Stimulated activated CD8-positive, alpha-beta memory T cell treated with anti-CD3 and anti-CD28 coated beads, Interleukin-4, amount 100 ng/mL, for 4 hours (primary cell): ENCODE results near the gene PHACTR3.

ENCODE experiments used
- DNase-seq, 2 donors: peaks; one replicate each; pipeline ENCODE4 v3.0.0-alpha.2; 2020; ENCODE audit warnings: low read depth in 2 of 2, low spot score in 1 of 2

Gene PHACTR3

GRCh38 chr20:59726281-59726595 lies 121.9 kb downstream of the PHACTR3 start:
- no peak for DNase-seq

- no peak for DNase-seq
These were observed 124.5 kb downstream of the PHACTR3 start for GRCh38 chr20:59728722-59729430.

- no peak for DNase-seq
These were observed 125.2 kb downstream of the PHACTR3 start for GRCh38 chr20:59729506-59729905.

- DNase-seq, result no peak
These were observed 126.4 kb downstream of the PHACTR3 start for GRCh38 chr20:59730722-59731121.

DNA sequence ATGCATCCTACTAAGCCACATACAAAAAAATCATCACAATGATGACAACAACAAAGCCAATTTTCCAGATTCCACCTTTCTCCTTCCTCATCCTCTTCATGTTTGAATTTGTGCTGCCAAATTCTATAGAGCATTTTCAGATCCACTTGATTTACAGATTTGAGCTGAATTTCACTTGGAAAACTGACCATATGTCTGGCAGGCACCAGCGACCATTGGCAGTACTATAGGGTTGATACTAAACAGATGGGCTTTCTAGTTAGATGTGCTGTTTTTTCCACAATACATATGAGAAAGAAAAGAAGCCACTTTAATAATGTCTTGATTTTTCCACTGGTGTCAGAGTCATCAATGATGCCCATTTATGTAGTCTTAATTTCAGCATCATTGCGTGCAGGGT lies 127.0 kb downstream of the PHACTR3 start:
- no peak for DNase-seq

GRCh38 chr20:59733351-59733750 lies 129.0 kb downstream of the PHACTR3 start:
- DNase-seq, result no peak

- DNase-seq, result no peak
These were observed 131.1 kb downstream of the PHACTR3 start for GRCh38 chr20:59735486-59735885.

DNA sequence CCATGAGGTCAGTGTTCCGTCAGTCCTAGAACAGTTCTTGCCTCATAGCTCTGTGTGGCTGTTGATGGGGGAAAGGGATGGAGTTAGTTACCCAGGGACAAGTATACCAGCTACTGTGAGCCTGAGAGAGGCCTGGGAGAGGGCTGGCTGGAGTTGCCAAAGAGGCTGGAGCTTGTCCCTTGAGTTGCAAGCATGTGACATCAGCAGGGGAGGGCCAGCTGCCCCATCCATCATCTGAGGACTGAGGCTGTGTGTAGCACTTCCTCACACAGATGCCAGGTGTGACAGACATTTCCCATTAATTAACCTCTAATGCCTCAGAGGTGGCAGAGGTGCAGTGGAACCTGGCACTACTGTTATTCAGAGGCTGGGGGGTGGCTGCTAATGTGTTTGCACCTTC lies 131.6 kb downstream of the PHACTR3 start:
- no peak for DNase-seq

GRCh38 chr20:59736366-59736765 lies 132.0 kb downstream of the PHACTR3 start:
- no peak for DNase-seq

- DNase-seq, result no peak
These were observed 132.8 kb downstream of the PHACTR3 start for GRCh38 chr20:59737073-59737666.

- DNase-seq, result no peak
These were observed 133.5 kb downstream of the PHACTR3 start for GRCh38 chr20:59737816-59738215.

DNA sequence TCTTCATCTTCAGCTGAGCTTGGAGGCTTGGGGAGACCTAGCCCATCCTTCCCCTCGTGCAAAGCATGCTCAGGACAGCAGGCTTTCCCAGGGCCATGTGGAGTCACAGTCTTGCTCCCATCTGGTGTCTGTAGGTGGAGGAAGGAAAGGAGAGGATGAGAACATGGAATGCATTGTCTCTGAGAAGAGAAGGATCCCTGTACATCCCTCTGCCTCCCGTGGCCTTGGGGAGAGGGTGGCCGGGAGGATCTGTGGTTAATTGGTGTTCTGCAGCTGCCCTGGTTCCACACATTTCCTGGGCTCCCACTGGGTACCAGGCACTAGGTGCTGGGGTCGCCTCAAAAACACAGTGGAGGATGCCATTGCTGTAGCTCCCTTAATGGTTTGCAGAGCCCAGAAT lies 134.5 kb downstream of the PHACTR3 start:
- no peak for DNase-seq

GRCh38 chr20:59740621-59741020 lies 136.3 kb downstream of the PHACTR3 start:
- DNase-seq, result no peak

DNA sequence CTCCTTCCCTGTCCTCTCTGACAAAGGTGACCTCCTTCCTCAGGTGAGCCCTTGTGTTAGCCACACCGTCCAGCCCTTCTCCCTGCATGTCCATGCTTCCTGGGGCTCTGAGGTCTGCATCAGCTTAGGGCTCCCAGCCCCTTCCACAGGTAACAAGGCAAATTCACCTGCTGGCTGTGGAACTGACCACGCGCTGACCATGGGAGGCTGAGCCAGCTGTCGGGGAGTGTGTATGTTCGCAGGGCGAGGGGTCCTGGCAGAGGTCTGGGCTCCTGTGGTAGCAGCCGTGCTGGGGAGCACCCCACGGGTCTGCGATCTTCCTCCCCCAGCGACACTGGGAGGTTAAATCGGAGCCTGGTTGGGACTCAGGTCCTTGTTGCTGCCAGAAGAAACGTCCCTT lies 136.7 kb downstream of the PHACTR3 start:
- DNase-seq, result no peak

DNA sequence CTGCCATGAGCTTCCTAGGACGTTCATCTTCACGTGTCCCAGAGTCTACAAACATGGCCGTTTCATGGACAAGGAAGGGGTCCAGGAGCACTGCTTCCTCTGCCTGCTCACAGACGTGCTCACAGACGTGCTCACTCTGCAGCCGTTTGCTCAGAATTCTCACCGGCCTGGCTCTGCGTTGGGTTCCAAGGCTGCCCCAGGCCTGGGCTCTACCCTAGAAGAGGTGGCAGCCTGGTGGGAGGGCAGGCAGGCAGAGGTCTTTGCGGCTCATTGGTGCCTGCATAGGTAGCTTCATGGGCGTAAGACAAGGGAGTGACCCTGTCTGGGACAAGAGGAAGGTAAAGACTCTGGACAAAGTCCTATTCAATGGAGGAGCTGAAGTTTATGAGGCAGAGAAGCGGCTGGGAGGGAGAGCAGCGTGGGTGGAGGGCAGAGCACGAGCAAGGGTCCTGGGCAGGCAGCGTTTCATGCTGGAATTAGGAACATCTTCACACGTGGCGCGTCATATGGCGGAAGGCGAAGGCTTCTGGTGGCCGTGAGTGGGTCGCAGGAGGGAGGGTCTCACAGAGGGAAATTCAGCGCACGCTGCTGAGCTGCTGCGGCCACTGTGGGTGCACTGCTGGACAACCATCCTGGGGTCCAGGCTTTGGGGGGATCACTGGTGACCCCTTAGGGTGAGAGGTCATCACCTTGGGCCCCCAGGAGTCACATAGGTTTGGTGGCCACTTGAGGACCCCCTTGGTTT lies 138.2 kb downstream of the PHACTR3 start:
- DNase-seq, result no peak

DNA sequence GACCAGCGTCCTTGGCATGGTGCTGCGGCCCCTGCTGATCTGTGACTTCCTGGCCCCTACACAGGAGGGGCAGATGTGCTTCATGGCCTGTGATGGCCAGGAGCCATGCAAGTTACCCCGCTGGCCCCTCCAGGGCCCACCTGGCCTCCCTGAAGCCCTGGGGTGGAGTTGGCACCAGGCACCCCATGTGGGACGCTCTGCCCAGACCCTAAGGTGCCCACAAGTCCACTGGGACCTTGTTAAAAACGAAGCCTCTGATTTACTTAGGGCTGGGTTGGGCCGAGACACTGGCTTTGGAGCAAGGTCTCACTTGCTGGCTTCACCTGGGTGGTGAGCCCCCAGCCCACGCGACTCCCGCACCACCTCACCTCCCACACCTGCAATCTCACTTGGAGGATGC lies 139.0 kb downstream of the PHACTR3 start:
- DNase-seq, result no peak

GRCh38 chr20:59743767-59744485 lies 139.6 kb downstream of the PHACTR3 start:
- no peak for DNase-seq

DNA sequence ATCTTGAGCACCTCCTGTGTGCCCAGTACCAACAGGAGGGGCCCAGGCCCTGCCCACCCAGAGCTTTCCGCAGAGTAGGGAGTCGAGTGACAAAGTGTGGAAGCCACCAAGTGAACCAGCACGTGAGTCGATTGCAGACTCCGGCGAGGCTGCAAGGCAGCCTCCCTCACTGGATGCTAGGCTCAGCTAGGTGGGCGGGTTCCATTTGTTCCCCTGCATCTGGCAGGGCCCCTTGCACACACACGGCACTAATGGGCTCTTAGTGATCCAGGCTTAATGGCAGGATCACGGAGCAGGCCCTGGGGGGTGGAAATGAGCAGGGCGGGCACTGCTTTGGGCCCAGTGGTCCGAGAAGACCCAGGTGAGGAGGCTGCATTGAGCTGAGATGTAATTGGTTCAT lies 140.4 kb downstream of the PHACTR3 start:
- DNase-seq, result no peak

DNA sequence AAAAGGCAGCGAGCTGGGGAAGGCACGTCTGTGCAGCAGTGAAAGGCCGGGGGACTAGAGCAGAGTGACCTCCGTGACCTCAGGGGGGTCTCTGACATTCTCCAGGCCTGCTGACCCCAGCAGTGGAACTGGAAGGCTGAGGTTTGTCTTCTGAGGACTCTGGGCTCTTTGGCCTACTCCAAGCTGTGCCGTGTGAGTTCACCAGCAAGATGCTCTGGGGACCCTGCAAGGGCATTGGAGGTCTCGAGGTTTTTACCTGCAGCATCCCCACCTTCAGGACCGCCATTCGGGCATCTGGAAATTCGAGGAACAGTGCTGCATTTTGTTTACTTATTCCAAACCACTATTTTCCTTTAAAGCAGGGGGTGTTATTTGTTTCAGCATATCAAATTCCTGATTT lies 140.9 kb downstream of the PHACTR3 start:
- DNase-seq, result no peak

DNA sequence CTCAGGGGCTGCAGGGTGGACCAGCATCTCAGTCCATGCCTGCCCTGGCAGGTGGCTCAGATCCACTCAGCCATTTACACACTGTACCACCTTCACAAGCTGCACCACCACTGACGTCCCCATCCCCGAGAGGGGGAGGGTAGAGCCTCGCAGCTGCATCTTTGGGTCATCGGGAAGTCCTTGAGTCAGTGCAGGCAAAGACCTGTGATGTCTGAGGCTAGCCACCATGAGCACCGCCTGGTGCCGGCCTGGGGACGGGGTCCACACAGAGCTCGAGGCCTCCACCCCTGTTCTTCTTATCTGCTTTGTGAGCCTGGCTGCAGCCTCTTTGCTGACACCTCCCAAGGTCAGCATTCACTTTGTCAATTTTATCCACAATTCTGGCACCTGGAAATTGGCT lies 141.4 kb downstream of the PHACTR3 start:
- DNase-seq, result no peak

- DNase-seq, result no peak
These were observed 141.8 kb downstream of the PHACTR3 start for GRCh38 chr20:59746155-59746554.
